DOHH2 (cell line): ENCODE results near the gene FAM118B.
A peak's percentile ranks its signal among the peaks of the same experiment; 100 is the strongest.

Experiments
- H3F3A ChIP-seq: fragments of 200-600 bp; sonication (generic), shearing (Covaris generic); 2 replicates; pipeline ENCODE4 v1.6.0; 2016; ENCODE audit warnings: antibody characterized with exemption, mild to moderate bottlenecking; ENCODE audit not compliant: control insufficient read depth, insufficient read depth
- H3K27ac ChIP-seq: fragments of 200-600 bp; sonication (generic); 2 replicates; pipeline ENCODE4 v1.5.1; 2014; ENCODE audit warnings: low read depth, mild to moderate bottlenecking, low read length, moderate library complexity
- H3K27me3 ChIP-seq: fragments of 200-600 bp; sonication (generic); 2 replicates; pipeline ENCODE4 v1.6.1; 2014; ENCODE audit warnings: mild to moderate bottlenecking, low read length, mixed read lengths; ENCODE audit not compliant: control insufficient read depth
- H3K36me3 ChIP-seq: fragments of 200-600 bp; sonication (generic); 2 replicates; pipeline ENCODE4 v1.6.1; 2014; ENCODE audit warnings: mild to moderate bottlenecking, low read length, moderate library complexity, mixed read lengths; ENCODE audit not compliant: control insufficient read depth
- H3K4me1 ChIP-seq: fragments of 200-600 bp; sonication (generic); 2 replicates; pipeline ENCODE4 v1.6.1; 2014; ENCODE audit warnings: mild to moderate bottlenecking, low read length, mixed read lengths; ENCODE audit not compliant: control insufficient read depth
- H3K4me2 ChIP-seq: fragments of 200-600 bp; sonication (generic); 2 replicates; pipeline ENCODE4 v1.6.0; 2014; ENCODE audit warnings: mild to moderate bottlenecking, low read length, moderate library complexity
- H3K4me3 ChIP-seq: fragments of 200-600 bp; sonication (generic); 2 replicates; pipeline ENCODE4 v1.5.1; 2014; ENCODE audit warnings: mild to moderate bottlenecking, low read length, mixed read lengths
- H3K79me2 ChIP-seq: fragments of 200-600 bp; sonication (generic); 2 replicates; pipeline ENCODE4 v1.6.1; 2014; ENCODE audit warnings: mild to moderate bottlenecking, low read length, mixed read lengths; ENCODE audit not compliant: control insufficient read depth
- H3K9me2 ChIP-seq: fragments of 200-600 bp; sonication (generic); replicated peaks from 2 replicates; pipeline ENCODE4 v1.6.1; 2014; ENCODE audit warnings: mild to moderate bottlenecking, low read length, mixed read lengths; ENCODE audit not compliant: control insufficient read depth
- H3K9me3 ChIP-seq: fragments of 200-600 bp; sonication (generic); 2 replicates; pipeline ENCODE4 v1.6.1; 2014; ENCODE audit warnings: antibody characterized with exemption, low read length, mixed read lengths; ENCODE audit not compliant: control insufficient read depth, insufficient read depth
- H4K20me1 ChIP-seq: fragments of 200-600 bp; sonication (generic); 2 replicates; pipeline ENCODE4 v1.6.0; 2014; ENCODE audit warnings: low read depth, mild to moderate bottlenecking, antibody characterized with exemption, low read length, moderate library complexity; ENCODE audit not compliant: control insufficient read depth, insufficient read depth
- EZH2phosphoT487 ChIP-seq: fragments of 200-600 bp; sonication (generic); IDR thresholded peaks from 2 replicates; pipeline ENCODE4 v1.6.1; 2017; ENCODE audit warnings: borderline replicate concordance, mild to moderate bottlenecking, antibody characterized with exemption, low read length, moderate library complexity, mixed read lengths
- TF ChIP-seq, protein P1 (sequence below): fragments of 200-600 bp; sonication (generic); IDR thresholded peaks from one replicate; pipeline ENCODE4 v1.5.1; 2014; ENCODE audit warnings: antibody characterized with exemption, mild to moderate bottlenecking, low read depth, low read length; ENCODE audit not compliant: poor library complexity, severe bottlenecking

The FAM118B gene

GRCh38 chr11:126186708-126187529 is 24.7 kb upstream of the FAM118B start:
- H4K20me1 ChIP-seq = peaks cover 32% of the 10 kb centered on the region
- H3K4me3 ChIP-seq = no peak overlapping the region
- H3F3A ChIP-seq = peaks cover 11% of the 10 kb centered on the region
- H3K27ac ChIP-seq = no peak overlapping the region
- H3K79me2 ChIP-seq = no peaks in the 10 kb centered on the region
- no peaks in the 10 kb centered on the region for H3K9me3 ChIP-seq
- peaks cover 37% of the 10 kb centered on the region for H3K4me1 ChIP-seq
- H3K4me2 ChIP-seq = peak overlapping the region; percentile 99; the same call in 1 of the 2 replicates
- no peaks in the 10 kb centered on the region for H3K9me2 ChIP-seq
- H3K36me3 ChIP-seq = peaks cover 21% of the 10 kb centered on the region
- no peaks in the 10 kb centered on the region for H3K27me3 ChIP-seq
- TF ChIP-seq, protein P1, sequence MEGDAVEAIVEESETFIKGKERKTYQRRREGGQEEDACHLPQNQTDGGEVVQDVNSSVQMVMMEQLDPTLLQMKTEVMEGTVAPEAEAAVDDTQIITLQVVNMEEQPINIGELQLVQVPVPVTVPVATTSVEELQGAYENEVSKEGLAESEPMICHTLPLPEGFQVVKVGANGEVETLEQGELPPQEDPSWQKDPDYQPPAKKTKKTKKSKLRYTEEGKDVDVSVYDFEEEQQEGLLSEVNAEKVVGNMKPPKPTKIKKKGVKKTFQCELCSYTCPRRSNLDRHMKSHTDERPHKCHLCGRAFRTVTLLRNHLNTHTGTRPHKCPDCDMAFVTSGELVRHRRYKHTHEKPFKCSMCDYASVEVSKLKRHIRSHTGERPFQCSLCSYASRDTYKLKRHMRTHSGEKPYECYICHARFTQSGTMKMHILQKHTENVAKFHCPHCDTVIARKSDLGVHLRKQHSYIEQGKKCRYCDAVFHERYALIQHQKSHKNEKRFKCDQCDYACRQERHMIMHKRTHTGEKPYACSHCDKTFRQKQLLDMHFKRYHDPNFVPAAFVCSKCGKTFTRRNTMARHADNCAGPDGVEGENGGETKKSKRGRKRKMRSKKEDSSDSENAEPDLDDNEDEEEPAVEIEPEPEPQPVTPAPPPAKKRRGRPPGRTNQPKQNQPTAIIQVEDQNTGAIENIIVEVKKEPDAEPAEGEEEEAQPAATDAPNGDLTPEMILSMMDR = peak; percentile 72
- TF ChIP-seq EZH2phosphoT487 = no peak

- Histone ChIP-seq H3K27ac (peak overlapping the region; percentile 94), H3K36me3 (peaks cover 33% of the 10 kb centered on the region)
Measured at GRCh38 chr11:126188332-126189108, 23.1 kb upstream of the FAM118B start.

GRCh38 chr11:126189109-126189929 is 22.3 kb upstream of the FAM118B start:
- Histone ChIP-seq H3K4me1 (peaks cover 37% of the 10 kb centered on the region), H3K4me2 (peak overlapping the region; percentile 99)

More at GRCh38 chr11:126188332-126189108, 23.1 kb upstream of the FAM118B start:
- Histone ChIP-seq H3K27me3 (no peaks in the 10 kb centered on the region), H3K4me2 (peak overlapping the region; percentile 99), H3K79me2 (no peaks in the 10 kb centered on the region), H3F3A (peaks cover 11% of the 10 kb centered on the region), H3K9me3 (no peaks in the 10 kb centered on the region), H4K20me1 (peaks cover 32% of the 10 kb centered on the region), H3K4me3 (peak overlapping the region; percentile 75), H3K4me1 (peaks cover 37% of the 10 kb centered on the region), H3K9me2 (no peaks in the 10 kb centered on the region)
- TF ChIP-seq, protein P1 = no peak
- TF ChIP-seq EZH2phosphoT487 = no peak

More at GRCh38 chr11:126189109-126189929, 22.3 kb upstream of the FAM118B start:
- H3K27ac ChIP-seq = peak overlapping the region; percentile 94
- H3K9me3 ChIP-seq = no peaks in the 10 kb centered on the region
- peaks cover 11% of the 10 kb centered on the region for H3F3A ChIP-seq
- H4K20me1 ChIP-seq = peaks cover 27% of the 10 kb centered on the region
- H3K27me3 ChIP-seq = no peaks in the 10 kb centered on the region
- TF ChIP-seq EZH2phosphoT487 = no peak
- TF ChIP-seq, protein P1 = no peak
- no peaks in the 10 kb centered on the region for H3K9me2 ChIP-seq
- H3K36me3 ChIP-seq = peaks cover 37% of the 10 kb centered on the region
- peak overlapping the region; percentile 75 for H3K4me3 ChIP-seq
- no peaks in the 10 kb centered on the region for H3K79me2 ChIP-seq
